Erythroblast (primary cell): ENCODE results near the gene ZNF432.

Experiments used
- GATA1 ChIP-seq: IDR thresholded peaks from 2 replicates; pipeline ENCODE4 v1.6.1; 2011; ENCODE audit warnings: low read depth, mild to moderate bottlenecking, control low read depth, low read length, moderate library complexity
- POLR2A ChIP-seq: IDR thresholded peaks from 2 replicates; pipeline ENCODE4 v1.6.1; 2011; ENCODE audit warnings: mild to moderate bottlenecking, low read length

DNA sequence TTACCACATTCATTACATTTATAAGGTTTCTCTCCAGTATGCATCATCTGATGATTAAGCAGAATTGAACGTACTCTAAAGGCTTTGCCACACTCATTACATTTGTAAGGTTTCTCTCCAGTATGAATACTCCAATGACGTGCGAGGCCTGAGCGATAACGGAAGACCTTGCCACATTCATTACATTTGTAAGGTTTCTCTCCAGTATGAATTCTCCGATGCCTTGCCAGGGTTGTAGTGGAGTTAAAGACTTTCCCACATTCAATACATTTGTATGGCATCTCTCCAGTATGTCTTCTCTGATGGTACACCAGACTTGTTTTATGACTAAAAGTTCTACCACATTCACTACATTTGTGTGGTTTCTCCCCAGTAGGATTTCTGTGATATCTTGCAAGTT lies 16.8 kb upstream of the ZNF432 start:
- TF ChIP-seq POLR2A (no peak), GATA1 (no peak)
